GM12878 (cell line): Measurements from ENCODE around the gene ALCAM. TPM values are rescaled to one million over a fixed set of nuclear protein-coding genes. Genes with fewer than 3 reads are reported as not detected.
A peak's percentile ranks its signal among the peaks of the same experiment; 100 is the strongest.

Source experiments
- ATAC-seq: fragments of 200-7000 bp; cut with Tn5 transposase; 3 replicates; pipeline ENCODE4 v1.9.1; 2020; ENCODE audit warnings: mild to moderate bottlenecking, moderate library complexity
- BruUV-seq: library from RNA; stranded (reverse); fragments of 400-500 nt; replicated peaks from 2 replicates; lab custom pipeline; 2021; lab: Mats Ljungman, UMichigan
- CTCF ChIA-PET: fragments of 300-600 bp; sonication (Branson Sonifier 250); formaldehyde crosslinking; extraction: SDS; loops from one replicate; lab custom pipeline; 2021; ENCODE audit warnings: inconsistent platforms; lab: Yijun Ruan, JAX
- POLR2A ChIA-PET: fragments of 350-600 bp; formaldehyde crosslinking; extraction: SDS; loops from one replicate; lab custom pipeline; 2021; ENCODE audit warnings: inconsistent platforms; lab: Charles Lee
- RAD21 ChIA-PET: fragments of 300-600 bp; sonication (Branson Sonifier 250); formaldehyde crosslinking; loops from one replicate; lab custom pipeline; 2023; ENCODE audit warnings: antibody characterized with exemption; ENCODE audit not compliant: unreplicated experiment; lab: Charles Lee
- SMC1A ChIA-PET: fragments of 300-600 bp; sonication (Branson Sonifier 250); formaldehyde crosslinking; loops from one replicate; lab custom pipeline; 2023; ENCODE audit not compliant: unreplicated experiment, uncharacterized antibody; lab: Charles Lee
- DNase-seq: peaks from one replicate; pipeline ENCODE4 v3.0.0-alpha.2; 2011; ENCODE audit warnings: low read depth, low spot score
- FAIRE-seq: peaks from 3 replicates; lab custom pipeline; 2011; peaks lifted over from hg19 to GRCh38; lab: Jason Lieb, UNC
- H2AFZ ChIP-seq: 2 replicates; pipeline ENCODE4 v1.6.0; 2011; ENCODE audit warnings: low read depth, low read length, control low read depth; ENCODE audit not compliant: control insufficient read depth
- H3K27ac ChIP-seq: 2 replicates; pipeline ENCODE4 v1.5.1; 2011; ENCODE audit warnings: control low read depth; ENCODE audit not compliant: control insufficient read depth, insufficient read depth
- H3K27me3 ChIP-seq, 2 experiments: replicated peaks in 1 of 2; 2 replicates each; pipeline versions ENCODE4 v1.6.0 to v1.6.1; 2011; ENCODE audit warnings: low read length in 1 of 2; ENCODE audit not compliant: control insufficient read depth in 2 of 2, insufficient read depth in 2 of 2
- H3K36me3 ChIP-seq, 2 experiments: 2 replicates each; pipeline ENCODE4 v1.5.1; 2011; ENCODE audit warnings: low read length in 1 of 2; ENCODE audit not compliant: control insufficient read depth in 2 of 2, insufficient read depth in 2 of 2
- H3K4me1 ChIP-seq: 2 replicates; pipeline ENCODE4 v1.6.1; 2011; ENCODE audit warnings: mild to moderate bottlenecking, low read length, moderate library complexity, mixed read lengths; ENCODE audit not compliant: control insufficient read depth, insufficient read depth
- H3K4me2 ChIP-seq: 2 replicates; pipeline ENCODE4 v1.6.0; 2011; ENCODE audit warnings: control low read depth; ENCODE audit not compliant: control insufficient read depth, insufficient read depth
- H3K4me3 ChIP-seq: fragments of 200-600 bp; sonication (generic); 2 replicates; pipeline ENCODE4 v1.5.1; 2016
- H3K79me2 ChIP-seq: 2 replicates; pipeline ENCODE4 v1.6.0; 2011; ENCODE audit warnings: low read length; ENCODE audit not compliant: control insufficient read depth, insufficient read depth
- H3K9ac ChIP-seq: 2 replicates; pipeline ENCODE4 v1.8.0; 2011; ENCODE audit warnings: low read length, control low read depth, mixed read lengths; ENCODE audit not compliant: control insufficient read depth, insufficient read depth
- H3K9me3 ChIP-seq: replicated peaks from 3 replicates; pipeline ENCODE4 v1.5.1; 2011; ENCODE audit warnings: mild to moderate bottlenecking, low read length; ENCODE audit not compliant: control insufficient read depth, insufficient read depth
- H4K20me1 ChIP-seq: 2 replicates; pipeline ENCODE4 v1.6.0; 2011; ENCODE audit not compliant: control insufficient read depth, insufficient read depth
- IRF4 ChIP-seq: IDR thresholded peaks from 2 replicates; pipeline ENCODE4 v1.6.1; 2011; ENCODE audit warnings: low read depth, low read length
- NFYB ChIP-seq: IDR thresholded peaks from 2 replicates; pipeline ENCODE4 v1.6.1; 2011; ENCODE audit warnings: low read depth, mild to moderate bottlenecking, low read length, improper control_type of control experiment, moderate library complexity; ENCODE audit not compliant: insufficient read depth
- STAT3 ChIP-seq: IDR thresholded peaks from 2 replicates; pipeline ENCODE4 v1.6.1; 2011; ENCODE audit warnings: low read depth, low read length, improper control_type of control experiment
- SUZ12 ChIP-seq: fragments of 200-600 bp; sonication (generic); IDR thresholded peaks from one replicate; pipeline ENCODE4 v1.6.1; 2018; ENCODE audit warnings: antibody characterized with exemption, mild to moderate bottlenecking; ENCODE audit not compliant: unreplicated experiment
- TCF3 ChIP-seq: IDR thresholded peaks from 2 replicates; pipeline ENCODE4 v1.6.1; 2012; ENCODE audit warnings: low read depth, mild to moderate bottlenecking, low read length, borderline replicate concordance; ENCODE audit not compliant: insufficient read depth
- ZSCAN29 ChIP-seq: fragments of 450-650 bp; IDR thresholded peaks from 2 replicates; pipeline ENCODE4 v1.6.1; 2017; ENCODE audit warnings: mild to moderate bottlenecking, moderate library complexity
- WGBS: methylation state at CpG from one replicate; pipeline ENCODE4 v1.1.6; 2016; ENCODE audit warnings: low lambda C conversion rate; ENCODE audit not compliant: insufficient replicate concordance, insufficient coverage; ENCODE audit errors: missing lambda C conversion rate; 5-methylcytosine and 5-hydroxymethylcytosine counted together
- in situ Hi-C: fragments of 300-500 bp; cut with MboI; formaldehyde crosslinking; loops from 9 replicates; pipeline ENCODE4 v1.14.3; 2018; ENCODE audit warnings: mixed read lengths
- intact Hi-C: fragments of 100-400 bp; cut with micrococcal nuclease; formaldehyde crosslinking; loops from one replicate; pipeline ENCODE4 v1.14.2; 2022; ENCODE audit not compliant: unreplicated experiment
- polyA plus RNA-seq, 11 experiments: library from polyadenylated mRNA; depleted of rRNA in 4 of 11; unstranded in 6 of 11; stranded (reverse) in 5 of 11; fragments of >200 nt; fragmentation: Nextera tagmentation in 4 of 11; fragmentation: Illumina TruSeq in 1 of 11; extraction: Ambion mirVana in 4 of 11; extraction: Trizol in 1 of 11; gene quantifications; 1 replicate in 1 of 11; 2 replicates in 10 of 11; pipeline versions ENCODE4 v1.2.1 to v1.2.3, GENCODE V29; 2011 to 2016; ENCODE audit warnings: inconsistent platforms in 2 of 11, missing spikeins in 2 of 11, low read depth in 1 of 11
- total RNA-seq, 4 experiments: library from RNA; depleted of rRNA in 3 of 4; stranded (reverse); fragments of >200 nt in 3 of 4; fragmentation: Illumina TruSeq in 1 of 4; extraction: Trizol in 1 of 4; gene quantifications; 2 replicates each; pipeline versions ENCODE4 v1.2.1 to v1.2.3, GENCODE V29; 2013 to 2021

Gene ALCAM
- total and polyA plus RNA-seq, 10 of the 15 experiments (the other 5 are each of a cell fraction or from before 2014, with no cell fraction given) = 12.2 to 54.2 (median 32.6) TPM

DNA sequence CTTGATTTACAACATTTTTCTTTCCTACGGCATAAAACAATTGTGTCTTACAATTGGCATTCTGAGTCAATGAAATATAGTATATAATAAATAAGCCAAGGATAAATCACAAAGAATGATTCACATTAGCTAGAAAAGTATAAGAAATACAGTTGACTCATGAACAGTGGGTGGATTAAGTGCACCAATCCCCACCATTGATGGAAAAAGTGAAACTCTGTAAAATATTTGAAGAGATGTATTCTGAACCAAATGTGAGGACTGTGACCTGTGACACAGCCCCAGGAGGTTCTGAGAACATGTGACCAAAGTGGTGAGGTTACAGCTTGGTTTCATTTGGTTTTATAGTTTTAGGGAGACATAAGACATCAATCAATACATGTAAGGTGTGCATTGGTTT lies 227.5 kb downstream of the ALCAM start (continued):
- no peak for TF ChIP-seq SUZ12
- no peak for TF ChIP-seq TCF3
- no peak for TF ChIP-seq ZSCAN29

DNA sequence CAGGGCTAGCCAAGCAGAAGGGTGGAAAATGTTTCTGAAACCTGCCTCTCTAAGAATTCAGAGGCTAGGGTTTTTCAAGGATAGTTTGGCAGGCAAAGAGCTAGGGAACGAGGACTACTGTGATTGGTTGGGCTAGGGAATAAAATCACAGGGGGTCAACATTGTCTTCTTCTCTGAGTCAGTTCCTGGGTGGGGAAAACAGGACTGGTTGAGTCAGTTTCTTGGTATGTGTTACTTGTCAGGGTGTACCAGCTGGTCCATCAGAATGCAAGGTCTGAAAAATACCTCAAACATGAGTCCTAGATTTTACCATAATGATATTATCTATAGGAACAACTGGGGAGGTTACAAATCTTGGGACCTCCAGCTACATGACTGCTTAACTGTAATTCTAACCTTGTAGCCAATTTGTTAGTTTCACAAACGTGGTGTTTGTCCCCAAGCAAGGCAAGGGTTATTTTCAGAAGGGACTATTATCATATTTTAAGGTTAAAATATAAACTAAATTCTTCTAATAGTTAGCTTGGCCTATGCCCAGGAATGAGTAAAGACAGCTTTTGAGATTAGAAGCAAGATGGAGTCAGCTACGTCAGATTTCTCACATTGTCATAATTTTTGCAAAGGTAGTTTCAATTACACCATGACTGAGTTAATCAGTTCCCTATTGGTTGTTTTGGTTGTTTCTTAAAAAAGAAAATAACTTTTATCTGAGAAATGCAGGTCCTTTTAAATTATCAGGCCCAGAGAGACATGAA lies 231.5 kb downstream of the ALCAM start:
- no peak for DNase-seq
- ChIA-PET POLR2A (no interaction called here), SMC1A (interaction anchor here (0.9 to 1.5 kb wide), 2 partner anchors 19 to 1012 kb away, joined by 3 read pairs; no protein-coding TSS in a partner anchor), RAD21 (no interaction called here), CTCF (interaction anchor here (0.5 kb wide), 1 partner anchor 38 kb away, joined by 3 read pairs; no protein-coding TSS in a partner anchor)
- Histone ChIP-seq H3K4me3 (no peak overlapping the region), H3K79me2 (no peaks in the 10 kb centered on the region), H3K9ac (no peak overlapping the region), H3K4me2 (no peak overlapping the region), H3K4me1 (no peaks in the 10 kb centered on the region), H4K20me1 (no peaks in the 10 kb centered on the region), H3K27ac (no peak overlapping the region), H3K9me3 (no peaks in the 10 kb centered on the region), H3K27me3 (no peaks in the 10 kb centered on the region), H3K36me3 (no peaks in the 10 kb centered on the region), H2AFZ (no peak overlapping the region)
- peak; percentile 43 for ATAC-seq
- 21% methylated on average over 3 of the region's 3 CpGs for WGBS
- intact Hi-C loops (no loop called here), in situ Hi-C loops (no loop called here)
- no peak for FAIRE-seq
- TF ChIP-seq IRF4 (no peak), STAT3 (no peak), NFYB (no peak)
- no TSS peak for BruUV-seq
